HG02678 (cell line): ENCODE results near the gene FOXJ3.

Source experiments
- ATAC-seq: cut with Tn5 transposase; IDR thresholded peaks from one replicate; pipeline ENCODE4 v1.9.1; 2021; ENCODE audit warnings: mild to moderate bottlenecking, moderate library complexity; ENCODE audit not compliant: unreplicated experiment

Gene FOXJ3

DNA sequence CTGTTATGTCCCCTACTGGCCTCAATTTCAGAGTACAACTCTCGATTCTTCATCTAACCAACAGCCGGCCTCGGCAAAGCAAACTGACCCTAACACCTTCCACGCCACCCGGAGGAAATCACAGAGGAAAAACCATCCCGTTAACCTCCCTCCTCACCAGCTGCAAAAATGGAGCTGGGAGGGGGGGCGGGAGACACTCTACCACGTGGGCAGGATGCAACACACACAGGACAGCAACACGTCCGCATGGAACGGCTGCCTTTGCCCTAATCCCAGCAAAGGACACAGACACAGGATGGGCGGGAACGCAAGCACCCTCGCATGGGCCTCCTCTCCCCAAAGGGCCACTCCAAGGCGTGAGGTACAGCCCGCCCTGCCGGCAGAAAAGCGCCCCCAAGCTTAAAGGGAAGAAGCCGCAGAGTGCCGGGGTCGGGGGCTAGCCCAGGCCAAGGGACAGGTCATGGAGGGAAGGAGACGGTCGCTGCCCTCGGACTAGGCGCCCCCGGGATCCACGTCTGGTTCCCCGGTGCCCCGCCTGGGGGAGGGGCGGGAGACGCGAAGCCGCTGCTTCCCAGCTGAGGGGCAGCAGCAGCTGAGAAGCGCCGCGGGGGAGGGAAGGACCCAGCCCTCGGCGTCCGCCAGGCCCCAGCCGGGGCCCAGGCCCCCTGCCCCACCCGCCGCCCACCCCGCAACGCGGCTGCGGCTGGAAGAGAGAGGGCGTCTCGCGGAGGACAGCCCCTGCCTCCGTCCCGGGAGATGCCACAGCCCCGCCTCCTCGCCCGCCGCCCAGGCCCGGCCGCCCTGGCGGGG, 590 bp downstream of the FOXJ3 start:
- ATAC-seq = peak; percentile 49

- ATAC-seq = no peak
Measured at GRCh38 chr1:42333662-42334239, 1.3 kb downstream of the FOXJ3 start.

- ATAC-seq = no peak
Measured at GRCh38 chr1:42332877-42333276, 2.2 kb downstream of the FOXJ3 start.

DNA sequence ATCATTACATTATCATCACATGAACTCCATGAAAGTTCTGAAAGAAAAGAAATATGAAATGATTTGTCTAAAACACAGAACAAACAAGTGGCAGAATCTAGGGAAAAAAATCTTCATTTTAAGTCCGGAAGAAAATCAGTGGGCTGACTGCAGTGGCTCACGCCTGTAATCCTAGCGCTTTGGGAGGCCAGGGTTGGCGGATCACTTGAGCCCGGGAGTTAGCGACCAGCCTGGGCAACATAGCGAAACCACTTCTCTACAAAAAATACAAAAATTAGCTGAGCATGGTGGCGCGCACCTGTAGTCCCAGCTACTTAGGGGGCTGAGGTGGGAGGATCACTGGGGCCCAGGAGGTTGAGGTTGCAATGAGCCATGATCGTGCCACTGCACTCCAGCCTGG, 4.8 kb downstream of the FOXJ3 start:
- ATAC-seq = no peak

- ATAC-seq = no peak
Measured at GRCh38 chr1:42328916-42329496, 6.0 kb downstream of the FOXJ3 start.

GRCh38 chr1:42328047-42328625, 6.9 kb downstream of the FOXJ3 start:
- no peak for ATAC-seq

- no peak for ATAC-seq
Measured at GRCh38 chr1:42325014-42325402, 10.0 kb downstream of the FOXJ3 start.

DNA sequence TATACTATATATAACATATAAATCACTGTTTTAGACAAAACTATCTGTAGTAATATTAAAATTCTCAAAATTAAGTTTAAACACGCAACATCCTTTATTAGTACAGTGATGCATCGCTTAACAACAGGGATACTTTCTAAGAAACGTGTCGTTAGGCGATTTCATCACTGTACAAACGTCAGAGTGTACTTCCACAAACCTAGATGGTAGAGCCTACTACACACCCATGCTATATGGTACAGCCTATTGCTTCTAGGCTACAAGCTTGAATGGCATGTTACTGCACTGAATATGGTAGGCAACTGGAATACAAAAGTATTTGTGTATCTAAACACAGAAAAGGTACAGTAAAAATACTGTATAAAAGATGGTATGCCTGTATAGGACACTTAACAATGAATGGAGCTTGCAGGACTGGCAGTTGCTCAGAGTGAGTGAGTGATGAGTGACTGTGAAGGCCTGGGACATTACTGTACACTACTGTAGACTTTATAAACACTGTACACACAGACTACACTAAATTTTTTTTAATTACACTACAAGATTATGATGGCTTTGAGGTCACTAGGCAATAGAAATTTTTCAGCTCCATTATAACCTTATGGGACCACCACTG, 10.5 kb downstream of the FOXJ3 start:
- ATAC-seq = no peak

DNA sequence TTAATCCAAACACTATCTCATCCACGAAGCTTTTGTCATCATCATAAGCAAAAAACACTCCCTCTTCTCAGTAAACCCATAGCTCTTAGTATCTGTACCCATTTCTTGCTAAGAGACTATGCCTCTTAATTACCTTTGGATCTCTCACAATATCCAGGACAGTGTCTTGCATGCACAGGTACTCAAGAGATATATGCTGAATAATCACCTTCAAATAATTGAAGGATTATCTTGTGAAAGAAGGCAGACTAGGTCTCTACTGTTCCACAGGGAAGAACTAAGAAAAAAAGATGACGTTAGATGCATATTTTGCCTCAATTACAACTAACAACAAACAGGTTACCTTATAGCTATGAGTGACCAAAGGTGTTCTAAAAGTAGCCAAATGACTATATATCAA, 11.5 kb downstream of the FOXJ3 start:
- ATAC-seq = no peak

DNA sequence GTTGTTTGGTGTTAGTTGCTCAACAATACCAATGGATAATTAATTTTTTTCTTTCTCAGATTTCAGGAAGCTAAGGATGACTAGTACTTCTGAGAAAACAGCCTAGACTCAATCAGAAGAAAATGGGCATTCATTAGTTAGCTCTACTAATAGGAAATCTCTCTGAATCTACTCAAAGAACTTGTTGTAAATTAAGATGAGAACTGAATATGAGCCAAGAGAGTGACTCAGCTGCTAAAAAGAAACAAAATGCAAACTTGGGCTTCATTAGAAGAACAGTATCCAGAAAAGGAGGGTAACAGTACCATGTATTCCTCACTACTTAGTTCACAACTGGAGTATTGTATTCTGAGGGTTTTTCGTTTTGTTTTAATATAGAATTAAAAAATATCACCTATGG, 12.5 kb downstream of the FOXJ3 start:
- ATAC-seq = no peak

DNA sequence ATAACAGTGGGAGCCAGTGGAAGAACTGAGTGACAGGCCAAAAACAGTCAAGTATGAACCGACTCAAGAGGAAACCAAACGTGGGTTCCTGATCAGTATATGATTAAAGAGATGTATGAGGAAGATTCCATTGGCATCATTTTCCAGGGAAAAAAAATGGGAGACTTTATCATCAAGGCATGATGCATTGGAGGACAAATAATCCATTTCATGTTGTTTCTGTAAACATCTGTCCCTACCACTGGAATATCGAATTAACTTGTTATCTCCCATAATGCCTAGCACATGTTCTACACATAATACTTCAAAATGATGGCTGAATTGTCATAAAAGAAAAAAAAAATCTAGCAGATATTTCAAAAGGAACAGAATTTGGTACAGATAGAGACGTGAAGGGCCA, 13.3 kb downstream of the FOXJ3 start:
- no peak for ATAC-seq

DNA sequence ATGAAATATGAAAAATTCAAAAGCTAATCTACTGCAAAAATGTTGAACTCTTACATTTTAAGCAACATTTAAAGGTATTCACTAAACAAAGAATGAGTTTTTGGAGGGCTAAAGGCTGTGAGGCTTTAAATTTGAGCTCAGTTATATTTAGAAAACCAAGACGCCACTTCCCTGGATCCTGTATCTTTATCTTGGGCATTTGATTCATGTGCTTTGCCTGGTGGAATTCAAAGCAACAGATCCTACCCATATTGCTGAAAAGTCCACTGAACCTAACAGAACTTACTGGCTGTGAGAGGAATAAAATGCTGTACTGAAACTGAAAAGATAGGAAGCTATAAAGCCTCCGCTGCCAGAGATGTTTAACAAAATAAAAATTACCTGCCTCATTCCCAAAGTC, 14.3 kb downstream of the FOXJ3 start:
- no peak for ATAC-seq

GRCh38 chr1:42319871-42320484, 15.1 kb downstream of the FOXJ3 start:
- no peak for ATAC-seq

GRCh38 chr1:42319128-42319851, 15.7 kb downstream of the FOXJ3 start:
- no peak for ATAC-seq

DNA sequence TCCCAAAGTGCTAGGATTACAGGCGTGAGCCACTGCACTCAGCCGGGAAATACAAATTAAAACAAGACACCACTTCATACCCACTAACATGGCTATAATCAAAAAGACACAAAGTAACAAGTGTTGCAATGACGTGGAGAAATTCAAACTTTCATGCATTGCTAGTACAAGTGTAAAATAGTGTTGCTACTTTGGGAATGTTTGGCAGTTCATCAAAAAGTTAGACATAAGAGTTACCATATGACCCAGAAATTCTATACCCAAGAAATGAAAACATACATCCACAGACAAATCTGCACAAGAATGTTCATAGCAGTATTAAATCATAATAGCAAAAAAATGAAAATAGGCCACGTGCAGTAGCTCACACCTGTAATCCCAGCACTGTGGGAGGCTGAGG, 16.4 kb downstream of the FOXJ3 start:
- no peak for ATAC-seq

DNA sequence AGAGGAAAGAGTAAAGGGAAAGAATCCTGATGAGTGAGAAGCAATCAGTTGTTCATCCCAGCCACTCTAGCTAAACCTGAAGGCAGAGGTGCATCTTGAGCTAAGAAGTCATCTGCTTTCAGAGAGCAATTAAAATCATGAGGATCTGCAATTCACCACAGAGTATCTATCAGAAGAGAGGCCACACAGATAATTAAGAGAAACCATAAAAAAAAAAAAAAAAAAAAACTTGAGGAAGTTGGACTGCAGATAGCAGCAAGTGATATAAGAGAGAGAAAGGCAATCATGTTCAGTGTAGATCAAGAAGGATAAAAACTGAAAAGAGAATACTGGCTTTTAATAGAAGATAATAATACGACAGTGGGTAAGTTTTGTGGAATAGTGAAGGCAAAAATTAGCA, 17.7 kb downstream of the FOXJ3 start:
- no peak for ATAC-seq

DNA sequence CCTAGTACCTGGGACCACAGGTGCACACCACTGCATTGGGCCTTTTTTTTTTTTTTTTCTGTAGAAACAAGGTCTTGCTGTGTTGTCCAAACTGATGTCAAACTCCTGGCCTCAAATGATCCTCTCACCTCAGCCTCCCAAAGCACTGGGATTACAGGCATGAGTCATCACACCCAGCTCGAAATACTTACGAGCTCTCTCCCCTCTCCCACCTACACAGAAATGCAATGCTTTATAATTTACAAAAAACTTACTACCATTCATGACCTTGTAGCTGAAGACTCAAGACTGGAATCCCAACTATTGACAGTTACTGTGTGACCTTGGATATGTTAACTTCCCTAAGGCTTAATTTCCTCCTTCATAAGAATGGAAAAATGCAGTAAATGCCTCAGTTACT, 18.7 kb downstream of the FOXJ3 start:
- no peak for ATAC-seq

- no peak for ATAC-seq
Measured at GRCh38 chr1:42315500-42315899, 19.5 kb downstream of the FOXJ3 start.

DNA sequence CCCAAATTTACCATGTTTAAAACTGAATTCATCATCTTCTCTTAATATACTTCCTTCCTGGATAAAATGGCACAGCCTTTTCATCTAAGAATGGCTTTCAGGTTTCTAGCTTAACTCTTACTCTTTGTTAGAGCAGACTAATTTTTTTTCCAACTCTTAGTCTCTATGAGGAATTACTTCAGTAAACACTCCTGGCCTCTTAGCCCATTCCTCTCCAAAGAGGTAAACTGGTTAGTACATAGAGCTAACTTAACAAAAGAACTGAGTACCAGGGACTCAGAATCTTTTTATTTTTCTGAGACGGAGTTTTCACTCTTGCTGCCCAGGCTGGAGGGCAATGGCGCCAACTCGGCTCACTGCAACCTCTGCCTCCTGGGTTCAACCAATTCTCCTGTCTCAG, 21.1 kb downstream of the FOXJ3 start:
- ATAC-seq = no peak

- ATAC-seq = no peak
Measured at GRCh38 chr1:42312576-42313212, 22.3 kb downstream of the FOXJ3 start.
